HepG2 (cell line): ENCODE results near the gene THRAP3. TPM values are rescaled to one million over a fixed set of nuclear protein-coding genes. Genes with fewer than 3 reads are reported as not detected.

Experiments used
- CC2D1A ChIP-seq: sonication (generic); formaldehyde crosslinking; IDR thresholded peaks from 2 replicates; pipeline ENCODE4 v1.8.1; 2023; ENCODE audit warnings: mild to moderate bottlenecking, missing genetic modification reagents
- CHD2 ChIP-seq: IDR thresholded peaks from 2 replicates; pipeline ENCODE4 v1.6.1; 2011; ENCODE audit warnings: low read depth, low read length, improper control_type of control experiment
- FOSL2 ChIP-seq: sonication (generic); formaldehyde crosslinking; IDR thresholded peaks from 2 replicates; pipeline ENCODE4 v1.4.0; 2020; ENCODE audit warnings: missing genetic modification reagents
- FOXC1 ChIP-seq: sonication (generic); formaldehyde crosslinking; IDR thresholded peaks from 2 replicates; pipeline ENCODE4 v1.8.0; 2022; ENCODE audit warnings: mild to moderate bottlenecking, missing genetic modification reagents, borderline replicate concordance
- GATA4 ChIP-seq: sonication (generic); IDR thresholded peaks from 2 replicates; pipeline ENCODE4 v1.6.1; 2016; ENCODE audit warnings: antibody characterized with exemption, low read depth, borderline replicate concordance
- HDAC1 ChIP-seq: sonication (generic); formaldehyde crosslinking; IDR thresholded peaks from 2 replicates; pipeline ENCODE4 v1.5.1; 2020; ENCODE audit warnings: mild to moderate bottlenecking, missing genetic modification reagents
- HES4 ChIP-seq: sonication (generic); formaldehyde crosslinking; IDR thresholded peaks from 2 replicates; pipeline ENCODE4 v1.9.0; 2021; ENCODE audit warnings: mild to moderate bottlenecking, missing genetic modification reagents, borderline replicate concordance
- HNF4A ChIP-seq: sonication (generic); formaldehyde crosslinking; IDR thresholded peaks from 2 replicates; pipeline ENCODE4 v1.4.0; 2020; ENCODE audit warnings: missing genetic modification reagents
- MED8 ChIP-seq: sonication (generic); formaldehyde crosslinking; IDR thresholded peaks from 2 replicates; pipeline ENCODE4 v1.8.1; 2023; ENCODE audit warnings: mild to moderate bottlenecking, missing genetic modification reagents; ENCODE audit not compliant: insufficient replicate concordance
- MTF2 ChIP-seq: sonication (generic); formaldehyde crosslinking; IDR thresholded peaks from 2 replicates; pipeline ENCODE4 v1.5.0; 2020; ENCODE audit warnings: missing genetic modification reagents, borderline replicate concordance
- SAFB2 ChIP-seq: sonication (generic); formaldehyde crosslinking; IDR thresholded peaks from 2 replicates; pipeline ENCODE4 v1.5.1; 2020; ENCODE audit warnings: missing genetic modification reagents, low read depth, mild to moderate bottlenecking, borderline replicate concordance
- SP1 ChIP-seq, 2 experiments: fragments of 450-650 bp in 1 of 2; sonication (generic) in 1 of 2; formaldehyde crosslinking in 1 of 2; IDR thresholded peaks; 2 replicates each; pipeline versions ENCODE4 v1.4.0 to v1.6.1; 2016 to 2020; ENCODE audit warnings: missing genetic modification reagents in 1 of 2
- TRIM24 ChIP-seq: sonication (generic); formaldehyde crosslinking; IDR thresholded peaks from 2 replicates; pipeline ENCODE4 v1.8.0; 2022; ENCODE audit warnings: mild to moderate bottlenecking, missing genetic modification reagents
- XRCC5 ChIP-seq: fragments of 200-400 bp; formaldehyde crosslinking; optimal IDR thresholded peaks from 2 replicates; pipeline ENCODE3; 2017; ENCODE audit warnings: mild to moderate bottlenecking, low read length
- ZC3H13 ChIP-seq: sonication (generic); formaldehyde crosslinking; IDR thresholded peaks from 2 replicates; pipeline ENCODE4 v1.8.1; 2023; ENCODE audit warnings: mild to moderate bottlenecking, missing genetic modification reagents, moderate library complexity
- ZFYVE20 ChIP-seq: sonication (generic); formaldehyde crosslinking; IDR thresholded peaks from 2 replicates; pipeline ENCODE4 v1.8.0; 2023; ENCODE audit warnings: low read depth, mild to moderate bottlenecking, moderate library complexity, missing genetic modification reagents, borderline replicate concordance
- ZNF354B ChIP-seq: sonication (generic); formaldehyde crosslinking; IDR thresholded peaks from 2 replicates; pipeline ENCODE4 v1.8.0; 2022; ENCODE audit warnings: mild to moderate bottlenecking, missing genetic modification reagents
- ZNF382 ChIP-seq: sonication (generic); formaldehyde crosslinking; IDR thresholded peaks from 2 replicates; pipeline ENCODE4 v1.5.0; 2020; ENCODE audit warnings: missing genetic modification reagents, mild to moderate bottlenecking, borderline replicate concordance
- ZNF552 ChIP-seq: sonication (generic); formaldehyde crosslinking; IDR thresholded peaks from 2 replicates; pipeline ENCODE4 v1.9.0; 2022; ENCODE audit warnings: missing genetic modification reagents, mild to moderate bottlenecking, borderline replicate concordance
- ZNF7 ChIP-seq: IDR thresholded peaks from 2 replicates; pipeline ENCODE4 v1.6.1; 2016; ENCODE audit warnings: missing biosample characterization, missing genetic modification reagents
- ZNF772 ChIP-seq: sonication (generic); formaldehyde crosslinking; IDR thresholded peaks from 2 replicates; pipeline ENCODE4 v1.5.0; 2020; ENCODE audit warnings: mild to moderate bottlenecking, missing genetic modification reagents
- ZNF776 ChIP-seq: sonication (generic); formaldehyde crosslinking; IDR thresholded peaks from 2 replicates; pipeline ENCODE4 v1.4.0; 2020; ENCODE audit warnings: mild to moderate bottlenecking, missing genetic modification reagents
- ZNF784 ChIP-seq: sonication (generic); formaldehyde crosslinking; IDR thresholded peaks from 2 replicates; pipeline ENCODE4 v1.5.1; 2020; ENCODE audit warnings: missing genetic modification reagents, mild to moderate bottlenecking, borderline replicate concordance
- ZNF879 ChIP-seq: sonication (generic); formaldehyde crosslinking; IDR thresholded peaks from 2 replicates; pipeline ENCODE4 v1.8.1; 2023; ENCODE audit warnings: missing genetic modification reagents
- polyA plus RNA-seq, 8 experiments: library from polyadenylated mRNA; depleted of rRNA in 3 of 8; stranded (reverse) in 7 of 8; unstranded in 1 of 8; fragments of >200 nt; fragmentation: Illumina TruSeq in 4 of 8; extraction: Trizol in 4 of 8; gene quantifications; 2 replicates each; pipeline versions ENCODE4 v1.2.1 to v1.2.3, GENCODE V29; 2011 to 2016; ENCODE audit warnings: low read depth in 4 of 8, missing spikeins in 1 of 8, mixed read lengths in 1 of 8; ENCODE audit not compliant: insufficient read depth in 1 of 8
- total RNA-seq, 5 experiments: library from RNA; depleted of rRNA; stranded (reverse); fragments of >200 nt; fragmentation: Illumina TruSeq; extraction: Trizol; gene quantifications; 2 replicates each; pipeline ENCODE4 v1.2.3, GENCODE V29; 2016; ENCODE audit warnings: low read depth in 1 of 5
- TF ChIP-seq, protein P1 (sequence below): sonication (generic); formaldehyde crosslinking; IDR thresholded peaks from 2 replicates; pipeline ENCODE4 v1.4.0; 2020; ENCODE audit warnings: mild to moderate bottlenecking, missing genetic modification reagents
- TF ChIP-seq, protein P2 (sequence below): sonication (generic); formaldehyde crosslinking; IDR thresholded peaks from 2 replicates; pipeline ENCODE4; 2020; ENCODE audit warnings: missing genetic modification reagents, mild to moderate bottlenecking, borderline replicate concordance

THRAP3 gene
- total and polyA plus RNA-seq, 2 of the 13 experiments (the other 11 are each of a cell fraction or from before 2014, with no cell fraction given) = 45.0 to 92.6 TPM

DNA sequence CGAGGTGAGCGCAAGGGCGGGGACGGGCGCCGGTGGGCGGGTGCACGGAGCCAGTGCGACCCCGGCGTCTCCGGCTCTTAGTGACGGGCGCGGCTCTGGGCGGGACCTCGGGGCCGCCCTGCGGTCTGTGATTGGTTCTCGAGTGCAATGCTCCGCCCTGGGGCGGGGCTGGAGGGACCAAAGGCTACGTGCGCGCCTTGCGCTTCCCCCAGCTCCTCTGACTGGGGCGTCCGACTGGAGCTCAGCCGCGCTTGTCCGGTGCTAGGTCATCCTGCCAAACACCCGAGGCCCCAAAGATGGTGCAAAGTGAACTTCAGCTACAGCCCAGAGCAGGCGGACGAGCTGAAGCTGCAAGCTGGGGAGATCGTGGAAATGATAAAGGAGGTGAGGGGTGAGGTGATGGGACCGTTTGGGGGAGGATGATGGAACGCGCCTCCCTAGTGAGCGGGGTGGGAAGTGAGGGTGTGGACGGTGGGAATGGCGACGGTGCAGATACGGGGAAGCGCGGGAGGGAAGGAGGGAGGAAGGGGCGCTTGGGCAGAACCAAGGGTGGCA is 82.7 kb downstream of the THRAP3 start (continued):
- TF ChIP-seq, protein P1, sequence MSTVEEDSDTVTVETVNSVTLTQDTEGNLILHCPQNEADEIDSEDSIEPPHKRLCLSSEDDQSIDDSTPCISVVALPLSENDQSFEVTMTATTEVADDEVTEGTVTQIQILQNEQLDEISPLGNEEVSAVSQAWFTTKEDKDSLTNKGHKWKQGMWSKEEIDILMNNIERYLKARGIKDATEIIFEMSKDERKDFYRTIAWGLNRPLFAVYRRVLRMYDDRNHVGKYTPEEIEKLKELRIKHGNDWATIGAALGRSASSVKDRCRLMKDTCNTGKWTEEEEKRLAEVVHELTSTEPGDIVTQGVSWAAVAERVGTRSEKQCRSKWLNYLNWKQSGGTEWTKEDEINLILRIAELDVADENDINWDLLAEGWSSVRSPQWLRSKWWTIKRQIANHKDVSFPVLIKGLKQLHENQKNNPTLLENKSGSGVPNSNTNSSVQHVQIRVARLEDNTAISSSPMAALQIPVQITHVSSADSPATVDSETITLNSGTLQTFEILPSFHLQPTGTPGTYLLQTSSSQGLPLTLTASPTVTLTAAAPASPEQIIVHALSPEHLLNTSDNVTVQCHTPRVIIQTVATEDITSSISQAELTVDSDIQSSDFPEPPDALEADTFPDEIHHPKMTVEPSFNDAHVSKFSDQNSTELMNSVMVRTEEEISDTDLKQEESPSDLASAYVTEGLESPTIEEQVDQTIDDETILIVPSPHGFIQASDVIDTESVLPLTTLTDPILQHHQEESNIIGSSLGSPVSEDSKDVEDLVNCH = 0 out of 2 replicates have a peak, but pooled peaks have one; percentile 14
- no peak for TF ChIP-seq MTF2 (CRISPR knock-in tag)
- TF ChIP-seq ZNF784 = no peak
- no peak for TF ChIP-seq ZNF879 (CRISPR knock-in tag)
- peak; percentile 75; the same call in 1 of the 2 replicates for TF ChIP-seq ZNF772 (CRISPR knock-in tag)
- TF ChIP-seq FOXC1 = peak; percentile 50; the same call in 1 of the 2 replicates
- TF ChIP-seq ZNF7 (CRISPR knock-in tag) = no peak
- TF ChIP-seq ZFYVE20 (CRISPR knock-in tag) = no peak
- no peak for TF ChIP-seq ZNF382 (CRISPR knock-in tag)
- TF ChIP-seq SAFB2 (CRISPR knock-in tag) = peak; percentile 53; the same call in 1 of the 2 replicates
- TF ChIP-seq MED8 (CRISPR knock-in tag) = peak; percentile 33
- TF ChIP-seq TRIM24 (CRISPR knock-in tag) = no peak
- TF ChIP-seq ZC3H13 (CRISPR knock-in tag) = no peak; the same call in 1 of the 2 replicates
- no peak for TF ChIP-seq CHD2
- peak; percentile 87 for TF ChIP-seq ZNF552 (CRISPR knock-in tag)
- TF ChIP-seq HES4 (CRISPR knock-in tag) = peak; percentile 9; the same call in 1 of the 2 replicates
- TF ChIP-seq XRCC5 = no peak
- TF ChIP-seq HNF4A = no peak
- TF ChIP-seq, protein P2, sequence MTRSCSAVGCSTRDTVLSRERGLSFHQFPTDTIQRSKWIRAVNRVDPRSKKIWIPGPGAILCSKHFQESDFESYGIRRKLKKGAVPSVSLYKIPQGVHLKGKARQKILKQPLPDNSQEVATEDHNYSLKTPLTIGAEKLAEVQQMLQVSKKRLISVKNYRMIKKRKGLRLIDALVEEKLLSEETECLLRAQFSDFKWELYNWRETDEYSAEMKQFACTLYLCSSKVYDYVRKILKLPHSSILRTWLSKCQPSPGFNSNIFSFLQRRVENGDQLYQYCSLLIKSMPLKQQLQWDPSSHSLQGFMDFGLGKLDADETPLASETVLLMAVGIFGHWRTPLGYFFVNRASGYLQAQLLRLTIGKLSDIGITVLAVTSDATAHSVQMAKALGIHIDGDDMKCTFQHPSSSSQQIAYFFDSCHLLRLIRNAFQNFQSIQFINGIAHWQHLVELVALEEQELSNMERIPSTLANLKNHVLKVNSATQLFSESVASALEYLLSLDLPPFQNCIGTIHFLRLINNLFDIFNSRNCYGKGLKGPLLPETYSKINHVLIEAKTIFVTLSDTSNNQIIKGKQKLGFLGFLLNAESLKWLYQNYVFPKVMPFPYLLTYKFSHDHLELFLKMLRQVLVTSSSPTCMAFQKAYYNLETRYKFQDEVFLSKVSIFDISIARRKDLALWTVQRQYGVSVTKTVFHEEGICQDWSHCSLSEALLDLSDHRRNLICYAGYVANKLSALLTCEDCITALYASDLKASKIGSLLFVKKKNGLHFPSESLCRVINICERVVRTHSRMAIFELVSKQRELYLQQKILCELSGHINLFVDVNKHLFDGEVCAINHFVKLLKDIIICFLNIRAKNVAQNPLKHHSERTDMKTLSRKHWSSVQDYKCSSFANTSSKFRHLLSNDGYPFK (CRISPR knock-in tag) = no peak
- no peak for TF ChIP-seq SP1 (IDR thresholded peaks at IDR 0.05)
- TF ChIP-seq SP1 (CRISPR knock-in tag; IDR thresholded peaks at IDR 0.05) = peak; percentile 73
- 0 out of 2 replicates have a peak, but pooled peaks have one; percentile 7 for TF ChIP-seq FOSL2 (CRISPR knock-in tag)
- TF ChIP-seq HDAC1 = peak; percentile 71; the same call in 1 of the 2 replicates
- peak; percentile 90; the same call in 1 of the 2 replicates for TF ChIP-seq GATA4
- no peak for TF ChIP-seq ZNF354B (CRISPR knock-in tag)
- no peak for TF ChIP-seq CC2D1A
- TF ChIP-seq ZNF776 (CRISPR knock-in tag) = no peak
